ENCODE results near the gene EFCAB12.
"Not testable (repeated sequence)": the region's sequence is repeated elsewhere in the genome, so short reads cannot be mapped to it uniquely, and the experiment has no call there.

The EFCAB12 gene

DNA sequence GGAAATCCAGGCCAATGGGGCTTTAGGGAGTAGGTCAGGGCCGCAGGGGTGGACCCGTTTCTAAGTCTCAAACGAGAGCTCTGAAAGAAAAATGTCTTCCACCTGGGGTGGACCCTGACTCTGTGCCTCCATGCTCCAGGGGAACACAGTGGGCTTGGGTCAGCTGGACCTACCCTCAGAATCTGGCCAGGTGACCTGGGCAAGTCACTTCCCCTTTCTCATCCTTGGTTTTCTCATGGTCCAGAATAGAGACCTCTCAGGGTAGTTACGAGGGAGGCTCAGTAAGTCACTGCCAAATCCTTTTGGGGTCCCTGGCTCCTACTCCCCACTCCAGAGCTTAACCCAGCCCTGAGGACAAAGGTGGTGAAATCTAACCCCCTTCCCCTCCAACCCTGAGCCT lies 25.8 kb downstream of the EFCAB12 start:
- TF ChIP-seq, protein P1, sequence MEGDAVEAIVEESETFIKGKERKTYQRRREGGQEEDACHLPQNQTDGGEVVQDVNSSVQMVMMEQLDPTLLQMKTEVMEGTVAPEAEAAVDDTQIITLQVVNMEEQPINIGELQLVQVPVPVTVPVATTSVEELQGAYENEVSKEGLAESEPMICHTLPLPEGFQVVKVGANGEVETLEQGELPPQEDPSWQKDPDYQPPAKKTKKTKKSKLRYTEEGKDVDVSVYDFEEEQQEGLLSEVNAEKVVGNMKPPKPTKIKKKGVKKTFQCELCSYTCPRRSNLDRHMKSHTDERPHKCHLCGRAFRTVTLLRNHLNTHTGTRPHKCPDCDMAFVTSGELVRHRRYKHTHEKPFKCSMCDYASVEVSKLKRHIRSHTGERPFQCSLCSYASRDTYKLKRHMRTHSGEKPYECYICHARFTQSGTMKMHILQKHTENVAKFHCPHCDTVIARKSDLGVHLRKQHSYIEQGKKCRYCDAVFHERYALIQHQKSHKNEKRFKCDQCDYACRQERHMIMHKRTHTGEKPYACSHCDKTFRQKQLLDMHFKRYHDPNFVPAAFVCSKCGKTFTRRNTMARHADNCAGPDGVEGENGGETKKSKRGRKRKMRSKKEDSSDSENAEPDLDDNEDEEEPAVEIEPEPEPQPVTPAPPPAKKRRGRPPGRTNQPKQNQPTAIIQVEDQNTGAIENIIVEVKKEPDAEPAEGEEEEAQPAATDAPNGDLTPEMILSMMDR (IDR thresholded peaks at IDR 0.05; ENCODE audit: low read depth, low read length), result no peak
- DNase-seq (ENCODE audit: low read depth, low spot score), result no peak
- no peak overlapping the region for H3K4me3 ChIP-seq (ENCODE audit: low read depth, low read length)
- in situ Hi-C loops (cut with HindIII; ENCODE audit: low sequenced_read_pairs), result no loop called here

- DNase-seq (ENCODE audit: low read depth, low spot score), result no peak
- in situ Hi-C loops (cut with HindIII; ENCODE audit: low sequenced_read_pairs), result no loop called here
- TF ChIP-seq, protein P1 (IDR thresholded peaks at IDR 0.05; ENCODE audit: low read depth, low read length), result no peak
Observed at GRCh38 chr3:129402210-129402609, 26.2 kb downstream of the EFCAB12 start.

GRCh38 chr3:129399895-129400357 lies 28.5 kb downstream of the EFCAB12 start:
- TF ChIP-seq, protein P1 (IDR thresholded peaks at IDR 0.05; ENCODE audit: low read depth, low read length), result no peak
- DNase-seq (ENCODE audit: low read depth, low spot score), result no peak
- in situ Hi-C loops (cut with HindIII; ENCODE audit: low sequenced_read_pairs), result no loop called here
- no peak overlapping the region for H3K4me3 ChIP-seq (ENCODE audit: low read depth, low read length)

More at GRCh38 chr3:129402210-129402609, 26.2 kb downstream of the EFCAB12 start:
- H3K4me3 ChIP-seq (ENCODE audit: low read depth, low read length), result no peak overlapping the region

- in situ Hi-C loops (cut with HindIII; ENCODE audit: low sequenced_read_pairs), result no loop called here
- peak overlapping the region; percentile 76 for H3K4me3 ChIP-seq (ENCODE audit: low read depth, low read length)
- TF ChIP-seq, protein P1 (IDR thresholded peaks at IDR 0.05; ENCODE audit: low read depth, low read length), result peak; percentile 89
- DNase-seq (ENCODE audit: low read depth, low spot score), result peak; percentile 97
Observed at GRCh38 chr3:129399145-129399894, 29.1 kb downstream of the EFCAB12 start.

DNA sequence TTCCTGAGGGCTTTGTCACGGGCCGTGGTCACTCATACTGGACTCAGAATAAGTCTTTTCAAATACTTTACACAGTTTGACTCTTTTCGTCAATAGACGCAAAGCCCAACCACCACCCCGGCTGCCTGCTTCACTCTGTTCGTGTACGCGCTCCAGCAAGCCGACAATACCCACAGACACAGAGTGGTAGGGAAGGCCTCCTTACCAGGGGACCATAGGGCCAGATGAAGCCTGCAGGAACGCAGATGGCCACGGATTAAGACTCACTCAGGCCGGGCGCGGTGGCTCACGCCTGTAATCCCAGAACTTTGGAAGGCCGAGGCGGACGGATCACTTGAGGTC lies 29.7 kb downstream of the EFCAB12 start:
- in situ Hi-C loops (cut with HindIII; ENCODE audit: low sequenced_read_pairs), result no loop called here
- peak; percentile 22 for DNase-seq (ENCODE audit: low read depth, low spot score)
- TF ChIP-seq, protein P1 (IDR thresholded peaks at IDR 0.05; ENCODE audit: low read depth, low read length), result no peak
- H3K4me3 ChIP-seq (ENCODE audit: low read depth, low read length), result peak overlapping the region; percentile 76

DNA sequence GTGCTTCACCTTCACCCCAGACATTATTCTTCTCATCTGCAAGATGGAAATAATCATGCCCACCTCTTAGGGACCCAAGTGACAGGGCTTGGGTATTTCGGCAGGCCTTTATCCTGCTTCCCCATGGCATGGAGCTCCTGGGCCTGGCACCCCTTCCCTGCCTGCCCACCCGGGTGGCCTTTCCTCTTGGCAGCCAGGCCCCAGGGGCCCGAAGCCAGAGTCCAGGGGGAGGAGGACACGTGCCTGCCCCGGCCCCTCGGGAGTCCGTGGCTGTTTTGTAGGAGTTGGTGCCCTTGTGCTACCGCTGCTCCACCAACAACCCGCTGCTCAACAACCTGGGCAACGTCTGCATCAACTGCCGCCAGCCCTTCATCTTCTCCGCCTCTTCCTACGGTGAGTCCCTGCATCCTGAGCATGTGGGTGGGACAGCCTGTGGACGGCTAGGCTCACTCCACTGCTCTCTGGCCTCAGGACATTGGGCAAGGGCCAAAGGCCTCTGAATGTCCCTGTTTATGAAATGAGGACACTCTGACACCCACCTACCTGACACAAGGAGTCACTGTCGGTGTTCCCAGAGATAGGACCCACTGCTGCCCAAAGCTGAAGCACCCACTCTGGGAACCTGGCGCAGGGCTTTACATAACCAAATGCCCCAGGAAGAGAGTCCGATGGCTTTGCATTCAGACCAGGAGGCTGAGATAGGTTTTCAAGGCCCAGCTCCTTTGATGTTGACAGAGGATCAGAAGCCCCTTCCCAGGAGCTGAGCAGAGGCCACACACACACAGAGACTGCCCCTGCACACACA lies 34.5 kb downstream of the EFCAB12 start:
- H3K4me3 ChIP-seq (ENCODE audit: low read depth, low read length); DNase-seq (ENCODE audit: low read depth, low spot score); in situ Hi-C loops (cut with HindIII; ENCODE audit: low sequenced_read_pairs): not testable (repeated sequence)

DNA sequence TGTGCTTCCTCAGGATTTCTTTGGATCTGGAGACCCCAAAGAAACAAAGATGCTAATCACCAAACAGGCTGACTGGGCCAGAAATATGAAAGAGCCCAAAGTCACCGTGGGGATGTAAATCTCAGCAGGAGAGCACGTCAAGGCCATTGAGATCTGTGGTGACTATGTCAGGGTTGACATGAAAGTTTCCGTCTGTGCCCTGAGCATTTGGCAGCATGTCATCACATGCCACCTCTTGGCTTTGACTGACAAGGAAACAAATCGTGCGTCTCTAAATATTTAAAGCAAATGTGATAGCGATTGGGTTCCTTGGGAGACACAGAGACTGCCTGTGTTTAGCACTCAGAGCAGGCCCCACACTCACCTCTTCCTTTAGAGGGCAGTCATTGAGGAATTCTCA lies 35.2 kb downstream of the EFCAB12 start:
- in situ Hi-C loops (cut with HindIII; ENCODE audit: low sequenced_read_pairs), result no loop called here
- H3K4me3 ChIP-seq (ENCODE audit: low read depth, low read length), result no peak overlapping the region
- no peak for DNase-seq (ENCODE audit: low read depth, low spot score)
- TF ChIP-seq, protein P1 (IDR thresholded peaks at IDR 0.05; ENCODE audit: low read depth, low read length), result no peak

- H3K4me3 ChIP-seq (ENCODE audit: low read depth, low read length); DNase-seq (ENCODE audit: low read depth, low spot score); in situ Hi-C loops (cut with HindIII; ENCODE audit: low sequenced_read_pairs): not testable (repeated sequence)
Observed at GRCh38 chr3:129392106-129392887, 36.1 kb downstream of the EFCAB12 start.

- in situ Hi-C loops (cut with HindIII; ENCODE audit: low sequenced_read_pairs); DNase-seq (ENCODE audit: low read depth, low spot score); H3K4me3 ChIP-seq (ENCODE audit: low read depth, low read length): not testable (repeated sequence)
Observed at GRCh38 chr3:129391583-129391982, 36.9 kb downstream of the EFCAB12 start.
